Measurements from ENCODE around the gene CHI3L2.
A peak's percentile ranks its signal among the peaks of the same experiment; 100 is the strongest.

CHI3L2 gene

DNA sequence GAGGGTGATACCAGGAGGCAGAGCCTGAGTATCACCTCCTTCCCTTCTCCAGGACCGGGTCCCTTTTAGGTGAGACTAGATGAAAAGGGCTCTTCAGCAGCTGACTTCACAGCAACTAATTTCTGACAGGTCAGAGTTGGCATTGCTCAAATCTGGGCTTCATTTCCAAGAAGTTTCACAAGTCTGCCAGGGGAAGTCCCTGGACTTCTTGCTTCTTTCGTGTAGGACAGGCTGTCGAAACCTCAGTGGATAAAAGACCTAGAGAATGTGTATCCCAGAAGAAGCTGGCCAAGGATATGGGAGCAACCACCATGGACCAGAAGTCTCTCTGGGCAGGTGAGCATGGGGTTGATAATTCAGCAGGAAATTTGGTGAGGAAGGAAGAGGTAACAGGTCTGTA is at the start of gene CHI3L2:
Gene CHI3L2 (plus strand): TSS at position 280 of the 400 bp plus-strand sequence. CDS start 17 bp downstream, at position 297.
- no peaks in the 10 kb centered on the region for H3K27me3 Mint-ChIP-seq
- no peak for ATAC-seq
- H3K27ac Mint-ChIP-seq = no peak within 1 kb of the TSS
- H3K4me1 Mint-ChIP-seq = peaks cover 86% of the 10 kb centered on the region
- no peaks in the 10 kb centered on the region for H3K36me3 Mint-ChIP-seq (ENCODE audit: low read depth)
- no peak for DNase-seq
- H3K9me3 Mint-ChIP-seq = no peaks in the 10 kb centered on the region
- H3K4me3 Mint-ChIP-seq = peak within 1 kb of the TSS; percentile 41

DNA sequence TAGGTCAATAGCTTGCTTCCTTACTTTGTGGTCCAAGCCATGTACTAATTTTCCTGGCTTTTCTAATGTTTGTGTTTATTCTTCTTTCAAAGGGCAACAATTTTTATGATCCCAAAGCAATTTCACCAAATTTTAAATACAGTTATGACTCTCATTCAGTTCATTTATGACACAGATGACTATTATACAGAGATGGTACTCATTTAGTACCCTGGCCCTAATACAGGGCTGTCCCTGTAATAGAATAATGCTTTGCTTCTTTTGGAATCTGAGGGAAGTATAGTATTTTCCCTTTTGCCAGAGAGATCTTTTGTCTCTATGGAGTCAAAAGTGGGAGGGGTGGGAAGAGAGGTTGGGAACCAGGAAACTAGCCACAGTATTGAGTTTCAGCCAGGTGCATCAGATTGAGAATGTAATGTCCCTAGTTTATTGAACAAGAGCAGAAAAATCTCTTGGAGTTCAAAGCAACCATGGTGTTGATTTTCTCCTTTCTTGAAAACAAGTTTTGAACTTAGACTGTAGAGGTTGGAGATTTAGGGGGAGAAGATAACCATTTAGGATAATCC is 47.5 kb upstream of the CHI3L2 start:
- no peaks in the 10 kb centered on the region for H3K9me3 Mint-ChIP-seq
- H3K27me3 Mint-ChIP-seq = no peaks in the 10 kb centered on the region
- ATAC-seq (no peak), DNase-seq (no peak)
- peaks cover 50% of the 10 kb centered on the region for H3K36me3 Mint-ChIP-seq (ENCODE audit: low read depth)
- no peak overlapping the region for H3K4me3 Mint-ChIP-seq
- peak overlapping the region; percentile 27 for H3K27ac Mint-ChIP-seq
- H3K4me1 Mint-ChIP-seq = peaks cover 27% of the 10 kb centered on the region

DNA sequence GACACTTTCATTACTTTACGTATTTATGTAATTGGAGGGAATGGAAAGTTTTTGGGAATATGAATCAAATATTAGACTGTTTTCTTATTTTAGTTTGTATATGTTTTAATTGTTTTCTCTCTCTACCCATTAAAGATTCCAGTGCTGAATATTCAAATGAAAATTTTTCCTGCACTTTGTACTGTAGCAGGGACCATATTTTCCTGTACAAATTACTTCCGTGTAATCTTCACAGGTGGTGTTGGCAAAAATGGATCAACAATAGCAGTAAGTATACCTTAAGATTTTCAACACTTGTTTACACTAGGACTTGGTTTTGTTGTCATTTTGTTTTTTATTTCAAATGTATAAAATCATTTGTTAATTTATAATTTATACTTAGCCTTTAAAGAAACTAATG is 45.5 kb upstream of the CHI3L2 start:
- Mint-ChIP-seq H3K9me3 (no peaks in the 10 kb centered on the region), H3K36me3 (ENCODE audit: low read depth) (peaks cover 63% of the 10 kb centered on the region), H3K27me3 (no peaks in the 10 kb centered on the region), H3K4me1 (peaks cover 38% of the 10 kb centered on the region), H3K27ac (no peak overlapping the region), H3K4me3 (no peak overlapping the region)
- DNase-seq (no peak), ATAC-seq (no peak)

DNA sequence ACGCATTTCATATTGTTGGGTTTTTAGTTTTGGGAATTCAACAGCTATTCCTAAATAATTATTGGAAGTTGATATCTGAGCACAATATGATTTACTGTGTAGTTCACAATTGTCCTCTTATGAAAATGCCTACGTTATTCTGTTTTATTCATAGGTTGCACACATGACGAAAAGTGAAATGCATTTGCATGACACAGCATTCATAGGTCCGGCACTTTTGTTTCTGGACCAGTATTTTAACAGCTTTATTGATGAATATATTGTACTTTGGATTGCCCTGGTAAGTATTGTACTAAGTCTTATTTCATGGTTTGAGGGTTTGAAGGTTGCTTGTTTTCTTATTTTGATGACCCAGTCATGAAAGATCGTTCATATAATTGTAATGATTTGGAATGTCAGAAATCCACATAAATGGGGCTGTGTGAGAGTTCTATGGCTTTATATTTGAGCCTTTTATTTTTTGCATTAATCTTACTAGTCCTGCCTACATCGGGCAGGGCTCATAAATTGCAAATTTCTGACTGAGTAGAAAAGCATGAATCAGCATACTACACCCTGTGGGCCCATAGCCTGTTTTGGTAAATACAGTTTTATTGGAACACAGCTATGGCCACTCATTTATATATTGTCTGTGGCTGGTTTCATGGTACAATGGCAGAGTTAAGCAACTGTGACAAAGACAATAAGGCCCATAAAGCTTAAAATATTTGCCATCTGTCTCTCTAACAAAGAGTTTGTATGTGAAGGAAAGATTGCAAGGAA is 44.0 kb upstream of the CHI3L2 start:
- Mint-ChIP-seq H3K4me1 (peaks cover 48% of the 10 kb centered on the region), H3K27ac (peak overlapping the region; percentile 53), H3K4me3 (no peak overlapping the region), H3K9me3 (no peaks in the 10 kb centered on the region), H3K27me3 (no peaks in the 10 kb centered on the region), H3K36me3 (ENCODE audit: low read depth) (peaks cover 74% of the 10 kb centered on the region)
- ATAC-seq (peak; percentile 33), DNase-seq (no peak)

- H3K27me3 Mint-ChIP-seq = no peaks in the 10 kb centered on the region
- no peaks in the 10 kb centered on the region for H3K9me3 Mint-ChIP-seq
- H3K27ac Mint-ChIP-seq = peak overlapping the region; percentile 53
- peaks cover 78% of the 10 kb centered on the region for H3K36me3 Mint-ChIP-seq (ENCODE audit: low read depth)
- ATAC-seq = no peak
- peaks cover 53% of the 10 kb centered on the region for H3K4me1 Mint-ChIP-seq
- DNase-seq = no peak
- H3K4me3 Mint-ChIP-seq = no peak overlapping the region
Measured at GRCh38 chr1:111184663-111185062, 42.9 kb upstream of the CHI3L2 start.

GRCh38 chr1:111190931-111191451 is 36.5 kb upstream of the CHI3L2 start:
- H3K4me3 Mint-ChIP-seq = no peak overlapping the region
- no peaks in the 10 kb centered on the region for H3K27me3 Mint-ChIP-seq
- H3K9me3 Mint-ChIP-seq = no peaks in the 10 kb centered on the region
- peaks cover 81% of the 10 kb centered on the region for H3K4me1 Mint-ChIP-seq
- no peak for ATAC-seq
- DNase-seq = no peak
- peaks cover 97% of the 10 kb centered on the region for H3K36me3 Mint-ChIP-seq (ENCODE audit: low read depth)
- H3K27ac Mint-ChIP-seq = peak overlapping the region; percentile 95

- ATAC-seq (no peak), DNase-seq (no peak)
- Mint-ChIP-seq H3K9me3 (no peaks in the 10 kb centered on the region), H3K4me1 (peaks cover 86% of the 10 kb centered on the region), H3K27me3 (no peaks in the 10 kb centered on the region), H3K4me3 (no peak overlapping the region), H3K36me3 (ENCODE audit: low read depth) (peaks cover 97% of the 10 kb centered on the region), H3K27ac (peak overlapping the region; percentile 95)
Measured at GRCh38 chr1:111191496-111191895, 36.0 kb upstream of the CHI3L2 start.

- H3K4me3 Mint-ChIP-seq = peak overlapping the region; percentile 96
- no peaks in the 10 kb centered on the region for H3K9me3 Mint-ChIP-seq
- peaks cover 88% of the 10 kb centered on the region for H3K4me1 Mint-ChIP-seq
- peak overlapping the region; percentile 95 for H3K27ac Mint-ChIP-seq
- no peaks in the 10 kb centered on the region for H3K27me3 Mint-ChIP-seq
- peaks cover 97% of the 10 kb centered on the region for H3K36me3 Mint-ChIP-seq (ENCODE audit: low read depth)
- DNase-seq (no peak), ATAC-seq (no peak)
Measured at GRCh38 chr1:111192074-111192473, 35.4 kb upstream of the CHI3L2 start.

DNA sequence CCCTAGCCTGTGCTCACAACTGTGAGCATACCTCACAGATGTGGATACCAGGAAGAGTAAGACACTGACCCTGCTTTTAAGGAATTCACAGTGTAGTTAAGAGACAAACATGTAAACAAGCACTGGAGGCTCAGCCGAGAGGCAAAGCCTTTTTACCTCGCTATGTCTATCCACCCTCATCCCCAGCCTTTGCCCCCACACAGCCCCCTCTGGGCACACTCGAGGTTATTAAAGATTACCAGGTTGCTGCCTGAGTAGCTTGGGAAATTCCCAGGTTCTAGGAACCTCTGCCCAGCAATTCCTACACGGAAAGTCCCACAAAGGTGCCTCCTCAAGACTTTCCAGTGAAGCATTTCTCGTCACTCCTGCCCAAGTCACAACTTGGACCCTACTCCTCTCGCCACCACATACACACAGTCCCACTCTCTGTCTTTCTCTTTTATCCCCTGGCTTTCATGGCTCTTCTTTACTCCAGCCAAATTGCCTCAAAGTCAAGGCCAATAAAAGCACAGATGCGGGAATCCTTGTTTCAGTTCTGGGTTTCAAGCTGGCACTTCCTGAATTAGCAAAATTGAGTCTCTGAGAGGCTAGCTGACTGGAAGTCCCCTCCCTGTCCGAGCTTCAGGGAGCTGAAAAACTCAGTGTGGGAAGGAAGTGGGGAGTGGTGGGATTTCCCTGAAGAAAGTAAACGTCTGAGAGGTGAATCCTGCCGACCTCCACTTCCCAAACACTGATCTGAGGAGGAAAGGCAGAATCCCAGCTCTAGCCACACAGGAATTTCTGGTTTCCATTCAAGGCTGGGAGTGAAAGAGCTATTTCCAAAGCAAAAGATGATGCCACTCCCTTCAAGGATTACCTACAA is 34.6 kb upstream of the CHI3L2 start:
- Mint-ChIP-seq H3K27ac (peak overlapping the region; percentile 95), H3K9me3 (no peaks in the 10 kb centered on the region), H3K36me3 (ENCODE audit: low read depth) (peaks cover 98% of the 10 kb centered on the region), H3K4me1 (peaks cover 92% of the 10 kb centered on the region), H3K4me3 (peak overlapping the region; percentile 96), H3K27me3 (no peaks in the 10 kb centered on the region)
- no peak for DNase-seq
- ATAC-seq = no peak

DNA sequence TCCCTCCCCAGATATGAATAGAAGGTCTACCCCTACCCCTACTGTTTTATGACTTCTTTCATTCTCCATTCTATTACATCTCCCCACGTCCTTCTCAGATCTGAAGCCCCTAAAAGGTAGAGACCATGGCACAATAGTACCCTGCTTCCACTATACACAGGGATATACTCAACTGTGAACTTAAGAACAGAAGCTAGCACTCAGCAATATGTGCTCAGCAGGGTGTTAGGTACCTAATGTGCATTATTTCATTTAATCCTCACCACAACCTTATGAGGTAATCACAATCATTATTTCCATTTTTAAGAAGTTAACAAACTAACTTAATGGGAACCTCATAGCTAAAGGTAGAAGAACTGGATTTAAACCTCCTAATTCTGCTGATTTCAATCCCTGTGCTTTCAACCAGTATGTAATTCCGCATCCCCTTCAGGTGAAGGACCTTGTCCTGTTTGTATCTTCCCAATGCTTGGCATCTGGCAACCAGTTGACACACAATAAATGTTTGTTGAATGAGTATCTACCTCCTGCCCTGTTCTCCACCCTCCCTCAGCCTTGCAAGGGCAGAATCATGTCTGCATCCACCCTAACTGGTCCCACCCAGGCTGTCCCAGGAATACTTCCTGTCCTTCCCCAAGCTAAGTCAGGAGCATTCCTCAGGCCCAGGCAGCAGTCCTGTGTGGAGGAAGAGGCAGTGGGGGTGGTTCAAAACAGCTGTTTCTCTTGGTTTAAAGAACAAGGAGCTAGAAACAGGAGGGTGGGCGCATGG is 33.6 kb upstream of the CHI3L2 start:
- ATAC-seq = no peak

GRCh38 chr1:111195002-111195684 is 32.4 kb upstream of the CHI3L2 start:
- Mint-ChIP-seq H3K4me3 (peak overlapping the region; percentile 96), H3K36me3 (ENCODE audit: low read depth) (peaks cover 97% of the 10 kb centered on the region), H3K27me3 (no peaks in the 10 kb centered on the region), H3K4me1 (peaks cover 82% of the 10 kb centered on the region), H3K9me3 (no peaks in the 10 kb centered on the region), H3K27ac (peak overlapping the region; percentile 95)
- DNase-seq (no peak), ATAC-seq (no peak)

More for the DNA sequence above, 33.6 kb upstream of the CHI3L2 start:
- Mint-ChIP-seq H3K36me3 (ENCODE audit: low read depth) (peaks cover 98% of the 10 kb centered on the region), H3K27ac (peak overlapping the region; percentile 95), H3K9me3 (no peaks in the 10 kb centered on the region), H3K4me3 (peak overlapping the region; percentile 96), H3K27me3 (no peaks in the 10 kb centered on the region), H3K4me1 (peaks cover 87% of the 10 kb centered on the region)
- DNase-seq = no peak

DNA sequence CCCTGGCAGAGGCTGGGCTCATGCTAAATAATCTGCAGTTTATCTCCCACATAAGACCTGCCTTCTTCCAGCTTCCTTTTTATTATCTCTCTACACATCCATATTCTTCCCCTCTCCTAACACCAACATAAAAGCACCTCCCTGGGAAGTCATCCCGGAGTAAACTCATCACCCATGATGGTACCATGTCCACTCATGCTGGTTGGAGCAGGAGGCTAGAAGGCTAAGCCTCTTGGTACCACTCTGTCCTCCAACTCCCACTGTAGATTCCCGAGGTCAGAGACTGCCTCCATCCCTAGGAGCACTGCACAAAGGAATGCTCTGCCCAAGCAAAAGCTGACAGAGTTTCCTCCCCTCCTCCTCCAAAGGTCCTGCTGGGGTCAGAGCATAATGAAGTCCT is 31.3 kb upstream of the CHI3L2 start:
- Mint-ChIP-seq H3K9me3 (no peaks in the 10 kb centered on the region), H3K4me3 (peak overlapping the region; percentile 96), H3K4me1 (peaks cover 79% of the 10 kb centered on the region), H3K36me3 (ENCODE audit: low read depth) (peaks cover 89% of the 10 kb centered on the region), H3K27ac (peak overlapping the region; percentile 95), H3K27me3 (no peaks in the 10 kb centered on the region)
- DNase-seq (no peak), ATAC-seq (no peak)

DNA sequence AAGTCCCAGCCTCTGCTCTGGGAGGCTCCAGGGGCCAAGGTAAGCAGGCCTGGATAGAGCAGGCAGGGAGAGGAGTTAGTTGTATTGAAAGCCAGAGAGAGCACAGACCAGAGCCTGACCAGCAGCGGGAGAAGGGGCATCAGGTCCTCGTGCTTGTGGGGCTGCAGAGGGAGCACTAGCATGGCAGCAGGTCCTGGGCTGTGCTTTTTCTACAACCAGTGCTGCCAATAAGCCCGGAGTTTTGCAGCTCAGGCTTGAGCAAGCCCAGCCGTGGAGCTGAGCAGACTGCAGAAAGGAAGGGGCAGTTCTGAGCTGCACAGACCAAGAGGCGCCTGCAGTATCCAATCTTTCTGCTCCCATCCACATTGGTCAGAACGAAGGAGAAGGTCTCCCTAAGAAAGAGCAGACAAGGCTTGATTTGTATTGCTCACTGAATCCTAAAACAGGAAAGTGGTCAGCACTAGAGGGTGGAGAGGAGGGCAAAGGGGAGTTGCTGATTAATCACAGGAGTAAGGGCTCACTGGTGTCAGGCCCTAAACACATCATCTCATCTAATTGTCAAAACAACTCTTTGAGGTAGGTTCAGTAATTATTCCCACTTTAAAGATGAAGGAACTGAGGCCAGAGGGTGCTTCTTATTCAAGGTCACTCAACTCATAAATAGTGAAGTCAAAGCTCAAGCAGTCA is 29.8 kb upstream of the CHI3L2 start:
- DNase-seq (peak; percentile 66), ATAC-seq (peak; percentile 55)
- H3K27me3 Mint-ChIP-seq = no peaks in the 10 kb centered on the region
- no peaks in the 10 kb centered on the region for H3K9me3 Mint-ChIP-seq
- peaks cover 81% of the 10 kb centered on the region for H3K4me1 Mint-ChIP-seq
- H3K27ac Mint-ChIP-seq = peak overlapping the region; percentile 95
- H3K36me3 Mint-ChIP-seq (ENCODE audit: low read depth) = peaks cover 74% of the 10 kb centered on the region
- H3K4me3 Mint-ChIP-seq = peak overlapping the region; percentile 96

Data from activated naive CD8-positive, alpha-beta T cell treated with anti-CD3 and anti-CD28 coated beads, Interleukin-2, amount 50 U/mL, for 24 hours (primary cell).